Motor neuron (in vitro differentiated cells): ENCODE data around the gene GORAB. TPM values are rescaled to one million over a fixed set of nuclear protein-coding genes. Genes with fewer than 3 reads are reported as not detected.

Experiments
- ATAC-seq, 8 experiments: fragments of 200-7000 bp; cut with Tn5 transposase; replicated peaks in 6 of 8; 2 replicates each; pipeline ENCODE4 v1.8.0; 2021; ENCODE audit warnings: mild to moderate bottlenecking in 8 of 8, moderate library complexity in 8 of 8
- H3K27ac ChIP-seq, 2 donors: fragments of 250-450 bp; sonication (Bioruptor Pico); 2 replicates each; pipeline ENCODE4 v1.9.0; 2021; ENCODE audit warnings: antibody characterized with exemption in 2 of 2, mild to moderate bottlenecking in 2 of 2, moderate library complexity in 1 of 2
- H3K4me1 ChIP-seq, 2 donors: fragments of 250-450 bp; sonication (Bioruptor Pico); replicated peaks in 1 of 2; 2 replicates each; pipeline ENCODE4 v1.6.1; 2021; ENCODE audit warnings: antibody characterized with exemption in 2 of 2, mild to moderate bottlenecking in 2 of 2, moderate library complexity in 1 of 2
- H3K4me3 ChIP-seq, 5 donors: fragments of 250-450 bp; sonication (Bioruptor Pico); 2 replicates each; pipeline ENCODE4 v1.9.0; 2021; ENCODE audit warnings: antibody characterized with exemption in 5 of 5, mild to moderate bottlenecking in 5 of 5, moderate library complexity in 4 of 5
- WGBS, 10 experiments: fragments of 450-650 bp; shearing (Covaris generic); methylation state at CpG; one replicate each; pipeline ENCODE4 v1.0.0; 2022; 5-methylcytosine and 5-hydroxymethylcytosine counted together
- in situ Hi-C, 9 experiments: fragments of 400-800 bp; cut with MboI; loops; one replicate each; pipeline ENCODE4 v1.15.0; 2021; ENCODE audit warnings: low sequenced_read_pairs in 9 of 9, low pct_unique_long_range_greater_than_20kb in 2 of 9; ENCODE audit not compliant: unreplicated experiment in 9 of 9
- total RNA-seq, 8 experiments: library from RNA; unstranded; fragments of 300-600 nt; gene quantifications; 2 replicates each; pipeline versions ENCODE4 v1.2.3 to v1.2.4, GENCODE V29; 2022

The GORAB gene
- total RNA-seq, 8 experiments from 2014 or later = 11.7 to 21.6 (median 18.1) TPM

GRCh38 chr1:170520601-170521000 is 11.4 kb upstream of the GORAB start:
- Histone ChIP-seq H3K4me1 (no peaks in the 10 kb centered on the region), H3K27ac (no peak overlapping the region), H3K4me3 (no peak overlapping the region)
- ATAC-seq = no peak
- in situ Hi-C loops = no loop called here

GRCh38 chr1:170521818-170522217 is 10.1 kb upstream of the GORAB start:
- no peaks in the 10 kb centered on the region for H3K4me1 ChIP-seq
- in situ Hi-C loops = no loop called here
- ATAC-seq = peak in 3 of 8 experiments; percentile 45 to 66 (median 48)

GRCh38 chr1:170530972-170531757 is 801 bp upstream of the GORAB start:
- ATAC-seq = no peak
- peaks cover 6 to 7% of the 10 kb centered on the region in 2 donors for H3K4me1 ChIP-seq
- in situ Hi-C loops = no loop called here
- WGBS, 10 experiments = 4 to 65% (median 27%) methylated on average over 8 to 29 of the region's 29 CpGs
- H3K4me3 ChIP-seq = peak overlapping the region; percentile 66 to 90 (median 72)
- H3K27ac ChIP-seq = peak overlapping the region; percentile 91 to 93

More at GRCh38 chr1:170521818-170522217, 10.1 kb upstream of the GORAB start:
- no peak overlapping the region for H3K4me3 ChIP-seq
- H3K27ac ChIP-seq = no peak overlapping the region

- WGBS, 10 experiments = 0 to 100% (median 67%) methylated on average over 1 to 3 of the region's 3 CpGs; no CpG with 5 or more reads in 1 of the 10 experiments
- in situ Hi-C loops = no loop called here
- H3K4me1 ChIP-seq = peaks cover 6 to 7% of the 10 kb centered on the region in 2 donors
- ATAC-seq = no peak
- no peak overlapping the region for H3K27ac ChIP-seq
- peak overlapping the region; percentile 66 to 90 (median 72) for H3K4me3 ChIP-seq
Observed at GRCh38 chr1:170533298-170533697, 1.3 kb downstream of the GORAB start.

- in situ Hi-C loops = no loop called here
- no peak overlapping the region for H3K4me3 ChIP-seq
- 86 to 100% (median 94%) methylated on average over 1 to 6 of the region's 6 CpGs for WGBS, 10 experiments
- ATAC-seq = no peak
- H3K27ac ChIP-seq = no peak overlapping the region
- H3K4me1 ChIP-seq = peaks cover 6 to 7% of the 10 kb centered on the region in 2 donors
Observed at GRCh38 chr1:170534626-170535147, 2.7 kb downstream of the GORAB start.

GRCh38 chr1:170535418-170535817 is 3.5 kb downstream of the GORAB start:
- WGBS, 10 experiments = 90 to 100% (median 100%) methylated on average over 1 to 2 of the region's 2 CpGs; no CpG with 5 or more reads in 1 of the 10 experiments
- H3K4me3 ChIP-seq = no peak overlapping the region
- H3K4me1 ChIP-seq = peaks cover 6 to 7% of the 10 kb centered on the region in 2 donors
- H3K27ac ChIP-seq = no peak overlapping the region
- ATAC-seq = no peak
- in situ Hi-C loops = no loop called here

- H3K4me3 ChIP-seq = no peak overlapping the region
- H3K4me1 ChIP-seq = peaks cover 6 to 7% of the 10 kb centered on the region in 2 donors
- H3K27ac ChIP-seq = no peak overlapping the region
- in situ Hi-C loops = no loop called here
- 91 to 100% (median 100%) methylated on average over 1 of the region's 1 CpG; no CpG with 5 or more reads in 2 of the 10 experiments for WGBS, 10 experiments
- ATAC-seq = no peak
Observed at GRCh38 chr1:170536924-170537551, 5.1 kb downstream of the GORAB start.

GRCh38 chr1:170537798-170538503 is 6.0 kb downstream of the GORAB start:
- no peak overlapping the region for H3K4me3 ChIP-seq
- ATAC-seq = peak in 1 of 8 experiments; percentile 69
- in situ Hi-C loops = no loop called here
- H3K27ac ChIP-seq = no peak overlapping the region
- peaks cover 5 to 6% of the 10 kb centered on the region in 2 donors for H3K4me1 ChIP-seq

- in situ Hi-C loops = no loop called here
- ATAC-seq = no peak
Observed at GRCh38 chr1:170538687-170539086, 6.7 kb downstream of the GORAB start.

GRCh38 chr1:170539154-170539553 is 7.2 kb downstream of the GORAB start:
- Histone ChIP-seq H3K4me3 (no peak overlapping the region), H3K27ac (no peak overlapping the region), H3K4me1 (no peaks in the 10 kb centered on the region)
- 87 to 100% (median 94%) methylated on average over 1 to 9 of the region's 9 CpGs; no CpG with 5 or more reads in 1 of the 10 experiments for WGBS, 10 experiments
- ATAC-seq = no peak
- in situ Hi-C loops = no loop called here

More at GRCh38 chr1:170538687-170539086, 6.7 kb downstream of the GORAB start:
- Histone ChIP-seq H3K27ac (no peak overlapping the region), H3K4me1 (no peaks in the 10 kb centered on the region), H3K4me3 (no peak overlapping the region)

- WGBS, 10 experiments = 77 to 100% (median 91%) methylated on average over 1 to 4 of the region's 4 CpGs
- peak in 5 of 8 experiments; percentile 46 to 77 (median 71) for ATAC-seq
- peaks cover 0 to 4% of the 10 kb centered on the region in 2 donors for H3K4me1 ChIP-seq
- in situ Hi-C loops = no loop called here
- no peak overlapping the region for H3K27ac ChIP-seq
- no peak overlapping the region for H3K4me3 ChIP-seq
Observed at GRCh38 chr1:170544624-170545023, 12.7 kb downstream of the GORAB start.

GRCh38 chr1:170545476-170545875 is 13.5 kb downstream of the GORAB start:
- Histone ChIP-seq H3K4me1 (peaks cover 0 to 4% of the 10 kb centered on the region in 2 donors), H3K27ac (no peak overlapping the region), H3K4me3 (no peak overlapping the region)
- 43 to 100% (median 97%) methylated on average over 1 of the region's 1 CpG; no CpG with 5 or more reads in 2 of the 10 experiments for WGBS, 10 experiments
- no peak for ATAC-seq
- in situ Hi-C loops = no loop called here

- H3K27ac ChIP-seq = no peak overlapping the region
- in situ Hi-C loops = no loop called here
- 88 to 100% (median 93%) methylated on average over 1 of the region's 1 CpG; no CpG with 5 or more reads in 4 of the 10 experiments for WGBS, 10 experiments
- ATAC-seq = no peak
- H3K4me1 ChIP-seq = peaks cover 0 to 4% of the 10 kb centered on the region in 2 donors
- H3K4me3 ChIP-seq = no peak overlapping the region
Observed at GRCh38 chr1:170547255-170547654, 15.3 kb downstream of the GORAB start.
